ENCODE results near the gene ITPRIPL1. TPM values are rescaled to one million over a fixed set of nuclear protein-coding genes. Genes with fewer than 3 reads are reported as not detected.

Gene ITPRIPL1
- total and polyA plus RNA-seq, 4 donors, result 0.19 to 3.1 (median 0.28) TPM

DNA sequence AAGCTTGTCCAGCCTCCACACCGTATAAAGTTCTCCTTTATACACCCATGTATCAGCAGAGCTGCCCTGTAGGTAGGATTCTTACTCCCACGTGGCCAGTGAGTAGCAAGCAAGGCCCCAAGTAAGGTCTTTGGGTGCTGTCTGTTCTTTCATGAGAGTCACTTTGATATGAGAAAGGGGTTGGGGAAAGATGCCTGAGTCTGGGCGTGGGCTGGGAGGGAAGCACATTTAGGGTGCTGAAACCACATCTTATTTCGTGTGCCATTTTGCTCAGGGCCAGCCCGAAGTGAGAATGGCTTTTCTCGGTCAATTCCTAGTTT lies 436 bp upstream of the ITPRIPL1 start:
- no peak overlapping the region for H3K9ac ChIP-seq (ENCODE audit: low read depth in 1 of 2, low read length in 2 of 2)
- no peak for DNase-seq (ENCODE audit: low spot score)
- no peak for TF ChIP-seq FOXA2 (IDR thresholded peaks at IDR 0.05)
- TF ChIP-seq, protein P1, sequence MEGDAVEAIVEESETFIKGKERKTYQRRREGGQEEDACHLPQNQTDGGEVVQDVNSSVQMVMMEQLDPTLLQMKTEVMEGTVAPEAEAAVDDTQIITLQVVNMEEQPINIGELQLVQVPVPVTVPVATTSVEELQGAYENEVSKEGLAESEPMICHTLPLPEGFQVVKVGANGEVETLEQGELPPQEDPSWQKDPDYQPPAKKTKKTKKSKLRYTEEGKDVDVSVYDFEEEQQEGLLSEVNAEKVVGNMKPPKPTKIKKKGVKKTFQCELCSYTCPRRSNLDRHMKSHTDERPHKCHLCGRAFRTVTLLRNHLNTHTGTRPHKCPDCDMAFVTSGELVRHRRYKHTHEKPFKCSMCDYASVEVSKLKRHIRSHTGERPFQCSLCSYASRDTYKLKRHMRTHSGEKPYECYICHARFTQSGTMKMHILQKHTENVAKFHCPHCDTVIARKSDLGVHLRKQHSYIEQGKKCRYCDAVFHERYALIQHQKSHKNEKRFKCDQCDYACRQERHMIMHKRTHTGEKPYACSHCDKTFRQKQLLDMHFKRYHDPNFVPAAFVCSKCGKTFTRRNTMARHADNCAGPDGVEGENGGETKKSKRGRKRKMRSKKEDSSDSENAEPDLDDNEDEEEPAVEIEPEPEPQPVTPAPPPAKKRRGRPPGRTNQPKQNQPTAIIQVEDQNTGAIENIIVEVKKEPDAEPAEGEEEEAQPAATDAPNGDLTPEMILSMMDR (IDR thresholded peaks at IDR 0.05; ENCODE audit: low read depth, low read length, missing input control), result no peak
- peaks cover 0 to 17% (median 12%) of the 10 kb centered on the region in 4 donors for H3K4me1 ChIP-seq (ENCODE audit: control insufficient read depth in 4 of 4, insufficient read depth in 4 of 4, low read length in 3 of 4)
- no peaks in the 10 kb centered on the region for H3K9me3 ChIP-seq (ENCODE audit: control insufficient read depth in 4 of 4, low read length in 3 of 4)
- WGBS, result 50% methylated on average over 6 of the region's 6 CpGs
- no peaks in the 10 kb centered on the region for H3K36me3 ChIP-seq (ENCODE audit: control insufficient read depth in 4 of 4, insufficient read depth in 3 of 4, low read depth in 1 of 4, low read length in 3 of 4)
- H3K27me3 ChIP-seq (ENCODE audit: control insufficient read depth in 4 of 4, insufficient read depth in 4 of 4, low read length in 3 of 4), result peaks cover 0 to 2% (median 0%) of the 10 kb centered on the region in 4 donors
- no peak overlapping the region for H3K27ac ChIP-seq (ENCODE audit: low read depth in 1 of 2, low read length in 2 of 2)
- no peak overlapping the region for H3K4me3 ChIP-seq (ENCODE audit: low read depth in 1 of 3, low read length in 3 of 3)

DNA sequence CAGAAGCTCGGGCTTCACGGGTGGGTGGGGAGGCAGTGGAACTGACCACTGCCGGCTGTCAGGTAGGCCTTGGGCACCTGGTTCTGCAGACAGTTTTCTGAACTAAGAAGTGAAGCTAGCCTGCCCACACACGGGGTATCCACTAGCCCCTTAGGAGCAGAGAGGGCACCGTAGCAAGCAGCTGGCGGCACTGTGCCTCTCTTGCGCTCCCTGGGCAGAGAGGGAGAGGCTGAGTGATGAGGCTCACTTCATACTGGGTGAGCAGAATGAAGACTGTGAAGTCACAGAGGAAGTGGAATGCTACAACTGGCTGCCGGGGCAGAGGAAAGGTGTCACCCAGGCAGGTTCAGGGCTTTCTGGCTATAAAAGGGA lies 753 bp downstream of the ITPRIPL1 start:
- TF ChIP-seq RAD21 (IDR thresholded peaks at IDR 0.05), result no peak
- TF ChIP-seq, protein P1 (IDR thresholded peaks at IDR 0.05; ENCODE audit: low read depth, low read length, missing input control), result no peak
- TF ChIP-seq EGR1 (IDR thresholded peaks at IDR 0.05; ENCODE audit: low read depth in 2 of 2), result no peak
- no peak for TF ChIP-seq GABPA (IDR thresholded peaks at IDR 0.05 in 1 of 2, conservative IDR thresholded peaks at IDR 0.05 in 1 of 2)
- TF ChIP-seq SP1 (IDR thresholded peaks at IDR 0.05), result no peak
- TF ChIP-seq, protein P2, sequence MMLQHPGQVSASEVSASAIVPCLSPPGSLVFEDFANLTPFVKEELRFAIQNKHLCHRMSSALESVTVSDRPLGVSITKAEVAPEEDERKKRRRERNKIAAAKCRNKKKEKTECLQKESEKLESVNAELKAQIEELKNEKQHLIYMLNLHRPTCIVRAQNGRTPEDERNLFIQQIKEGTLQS (IDR thresholded peaks at IDR 0.05), result no peak
- no peak for TF ChIP-seq NR2F2 (IDR thresholded peaks at IDR 0.05)
- TF ChIP-seq, protein P3, sequence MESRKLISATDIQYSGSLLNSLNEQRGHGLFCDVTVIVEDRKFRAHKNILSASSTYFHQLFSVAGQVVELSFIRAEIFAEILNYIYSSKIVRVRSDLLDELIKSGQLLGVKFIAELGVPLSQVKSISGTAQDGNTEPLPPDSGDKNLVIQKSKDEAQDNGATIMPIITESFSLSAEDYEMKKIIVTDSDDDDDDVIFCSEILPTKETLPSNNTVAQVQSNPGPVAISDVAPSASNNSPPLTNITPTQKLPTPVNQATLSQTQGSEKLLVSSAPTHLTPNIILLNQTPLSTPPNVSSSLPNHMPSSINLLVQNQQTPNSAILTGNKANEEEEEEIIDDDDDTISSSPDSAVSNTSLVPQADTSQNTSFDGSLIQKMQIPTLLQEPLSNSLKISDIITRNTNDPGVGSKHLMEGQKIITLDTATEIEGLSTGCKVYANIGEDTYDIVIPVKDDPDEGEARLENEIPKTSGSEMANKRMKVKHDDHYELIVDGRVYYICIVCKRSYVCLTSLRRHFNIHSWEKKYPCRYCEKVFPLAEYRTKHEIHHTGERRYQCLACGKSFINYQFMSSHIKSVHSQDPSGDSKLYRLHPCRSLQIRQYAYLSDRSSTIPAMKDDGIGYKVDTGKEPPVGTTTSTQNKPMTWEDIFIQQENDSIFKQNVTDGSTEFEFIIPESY (IDR thresholded peaks at IDR 0.05), result no peak
- no peak for TF ChIP-seq YY1 (IDR thresholded peaks at IDR 0.05)
- TF ChIP-seq JUND (IDR thresholded peaks at IDR 0.05), result no peak
- TF ChIP-seq RXRA (IDR thresholded peaks at IDR 0.05), result no peak
- TF ChIP-seq, protein P4, sequence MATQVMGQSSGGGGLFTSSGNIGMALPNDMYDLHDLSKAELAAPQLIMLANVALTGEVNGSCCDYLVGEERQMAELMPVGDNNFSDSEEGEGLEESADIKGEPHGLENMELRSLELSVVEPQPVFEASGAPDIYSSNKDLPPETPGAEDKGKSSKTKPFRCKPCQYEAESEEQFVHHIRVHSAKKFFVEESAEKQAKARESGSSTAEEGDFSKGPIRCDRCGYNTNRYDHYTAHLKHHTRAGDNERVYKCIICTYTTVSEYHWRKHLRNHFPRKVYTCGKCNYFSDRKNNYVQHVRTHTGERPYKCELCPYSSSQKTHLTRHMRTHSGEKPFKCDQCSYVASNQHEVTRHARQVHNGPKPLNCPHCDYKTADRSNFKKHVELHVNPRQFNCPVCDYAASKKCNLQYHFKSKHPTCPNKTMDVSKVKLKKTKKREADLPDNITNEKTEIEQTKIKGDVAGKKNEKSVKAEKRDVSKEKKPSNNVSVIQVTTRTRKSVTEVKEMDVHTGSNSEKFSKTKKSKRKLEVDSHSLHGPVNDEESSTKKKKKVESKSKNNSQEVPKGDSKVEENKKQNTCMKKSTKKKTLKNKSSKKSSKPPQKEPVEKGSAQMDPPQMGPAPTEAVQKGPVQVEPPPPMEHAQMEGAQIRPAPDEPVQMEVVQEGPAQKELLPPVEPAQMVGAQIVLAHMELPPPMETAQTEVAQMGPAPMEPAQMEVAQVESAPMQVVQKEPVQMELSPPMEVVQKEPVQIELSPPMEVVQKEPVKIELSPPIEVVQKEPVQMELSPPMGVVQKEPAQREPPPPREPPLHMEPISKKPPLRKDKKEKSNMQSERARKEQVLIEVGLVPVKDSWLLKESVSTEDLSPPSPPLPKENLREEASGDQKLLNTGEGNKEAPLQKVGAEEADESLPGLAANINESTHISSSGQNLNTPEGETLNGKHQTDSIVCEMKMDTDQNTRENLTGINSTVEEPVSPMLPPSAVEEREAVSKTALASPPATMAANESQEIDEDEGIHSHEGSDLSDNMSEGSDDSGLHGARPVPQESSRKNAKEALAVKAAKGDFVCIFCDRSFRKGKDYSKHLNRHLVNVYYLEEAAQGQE (IDR thresholded peaks at IDR 0.05), result no peak
- TF ChIP-seq FOXA1 (IDR thresholded peaks at IDR 0.05), result no peak
- peaks cover 0 to 2% (median 0%) of the 10 kb centered on the region in 4 donors for H3K27me3 ChIP-seq (ENCODE audit: control insufficient read depth in 4 of 4, insufficient read depth in 4 of 4, low read length in 3 of 4)

More for the DNA sequence above, 753 bp downstream of the ITPRIPL1 start:
- Histone ChIP-seq H3K36me3 (ENCODE audit: control insufficient read depth in 4 of 4, insufficient read depth in 3 of 4, low read depth in 1 of 4, low read length in 3 of 4) (no peaks in the 10 kb centered on the region), H3K4me1 (ENCODE audit: control insufficient read depth in 4 of 4, insufficient read depth in 4 of 4, low read length in 3 of 4) (peaks cover 0 to 17% (median 12%) of the 10 kb centered on the region in 4 donors), H3K4me3 (ENCODE audit: low read depth in 1 of 3, low read length in 3 of 3) (peak overlapping the region in 1 of 3 donors; percentile 38), H3K9ac (ENCODE audit: low read depth in 1 of 2, low read length in 2 of 2) (no peak overlapping the region), H3K9me3 (ENCODE audit: control insufficient read depth in 4 of 4, low read length in 3 of 4) (no peaks in the 10 kb centered on the region), H3K27ac (ENCODE audit: low read depth in 1 of 2, low read length in 2 of 2) (no peak overlapping the region)
- WGBS, result 58% methylated on average over 8 of the region's 8 CpGs
- DNase-seq (ENCODE audit: low spot score), result no peak

Measured in liver (tissue), 9 donors.